Measurements from ENCODE around the gene EMILIN2. TPM values are rescaled to one million over a fixed set of nuclear protein-coding genes. Genes with fewer than 3 reads are reported as not detected.

Gene EMILIN2
- total RNA-seq, 2 experiments from 2014 or later: 17.3 to 19.4 TPM

DNA sequence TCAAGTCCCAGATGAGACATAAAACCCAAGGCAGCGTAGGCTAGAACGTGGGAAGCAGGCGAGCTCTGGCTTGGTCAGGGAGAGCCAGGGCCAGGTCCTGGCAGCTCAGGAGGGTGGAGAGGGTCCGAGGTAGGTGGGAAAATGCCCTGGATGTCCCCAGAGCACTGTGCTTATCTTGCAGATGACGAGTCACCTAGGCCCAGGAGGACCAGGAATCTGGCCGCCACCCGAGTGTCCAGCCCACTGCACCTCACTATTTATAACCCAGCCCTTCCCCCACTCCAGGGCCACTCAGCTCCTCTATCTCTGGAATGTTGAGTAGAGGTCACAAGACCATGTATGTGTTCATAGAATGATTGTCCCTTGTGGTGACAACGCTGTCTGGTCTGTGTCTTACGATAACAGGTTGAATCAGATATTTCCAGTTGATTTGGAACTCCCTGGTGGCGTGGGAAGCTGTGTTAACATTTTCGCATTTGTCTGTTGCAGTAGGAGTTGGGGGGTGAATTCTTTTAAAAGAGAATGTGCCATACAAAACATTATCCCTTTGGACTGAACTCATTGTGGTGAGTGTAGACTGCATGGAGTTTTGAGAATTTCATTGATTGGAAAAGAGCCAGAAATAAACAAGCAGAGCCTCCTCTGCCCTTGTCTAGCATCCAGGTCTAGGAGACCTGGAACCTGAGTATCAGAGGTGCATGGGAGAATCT is 47.5 kb downstream of the EMILIN2 start:
- CTCF ChIA-PET: no interaction called here
- POLR2A ChIA-PET: interaction anchor here (0.5 to 1.4 kb wide), 3 partner anchors 11 to 554 kb away, joined by 3 to 5 read pairs (median 3); no protein-coding TSS in a partner anchor
- H3K9me3 Mint-ChIP-seq: peaks cover 6% of the 10 kb centered on the region
- H3K4me3 Mint-ChIP-seq: no peak overlapping the region
- no peaks in the 10 kb centered on the region for H3K27me3 Mint-ChIP-seq
- DNase-seq (no peak), ATAC-seq (no peak)
- intact Hi-C loops (cut with micrococcal nuclease): loop anchor here (5.0 kb wide), 1 partner anchor 47 kb away; the partner anchor contains the start of gene EMILIN2
- TF ChIP-seq, protein P1, sequence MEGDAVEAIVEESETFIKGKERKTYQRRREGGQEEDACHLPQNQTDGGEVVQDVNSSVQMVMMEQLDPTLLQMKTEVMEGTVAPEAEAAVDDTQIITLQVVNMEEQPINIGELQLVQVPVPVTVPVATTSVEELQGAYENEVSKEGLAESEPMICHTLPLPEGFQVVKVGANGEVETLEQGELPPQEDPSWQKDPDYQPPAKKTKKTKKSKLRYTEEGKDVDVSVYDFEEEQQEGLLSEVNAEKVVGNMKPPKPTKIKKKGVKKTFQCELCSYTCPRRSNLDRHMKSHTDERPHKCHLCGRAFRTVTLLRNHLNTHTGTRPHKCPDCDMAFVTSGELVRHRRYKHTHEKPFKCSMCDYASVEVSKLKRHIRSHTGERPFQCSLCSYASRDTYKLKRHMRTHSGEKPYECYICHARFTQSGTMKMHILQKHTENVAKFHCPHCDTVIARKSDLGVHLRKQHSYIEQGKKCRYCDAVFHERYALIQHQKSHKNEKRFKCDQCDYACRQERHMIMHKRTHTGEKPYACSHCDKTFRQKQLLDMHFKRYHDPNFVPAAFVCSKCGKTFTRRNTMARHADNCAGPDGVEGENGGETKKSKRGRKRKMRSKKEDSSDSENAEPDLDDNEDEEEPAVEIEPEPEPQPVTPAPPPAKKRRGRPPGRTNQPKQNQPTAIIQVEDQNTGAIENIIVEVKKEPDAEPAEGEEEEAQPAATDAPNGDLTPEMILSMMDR (IDR thresholded peaks at IDR 0.05): no peak
- peaks cover 5% of the 10 kb centered on the region for H3K36me3 Mint-ChIP-seq (ENCODE audit: low read depth)
- H3K27ac Mint-ChIP-seq: no peak overlapping the region
- peaks cover 36% of the 10 kb centered on the region for H3K4me1 Mint-ChIP-seq (ENCODE audit: low read depth)

DNA sequence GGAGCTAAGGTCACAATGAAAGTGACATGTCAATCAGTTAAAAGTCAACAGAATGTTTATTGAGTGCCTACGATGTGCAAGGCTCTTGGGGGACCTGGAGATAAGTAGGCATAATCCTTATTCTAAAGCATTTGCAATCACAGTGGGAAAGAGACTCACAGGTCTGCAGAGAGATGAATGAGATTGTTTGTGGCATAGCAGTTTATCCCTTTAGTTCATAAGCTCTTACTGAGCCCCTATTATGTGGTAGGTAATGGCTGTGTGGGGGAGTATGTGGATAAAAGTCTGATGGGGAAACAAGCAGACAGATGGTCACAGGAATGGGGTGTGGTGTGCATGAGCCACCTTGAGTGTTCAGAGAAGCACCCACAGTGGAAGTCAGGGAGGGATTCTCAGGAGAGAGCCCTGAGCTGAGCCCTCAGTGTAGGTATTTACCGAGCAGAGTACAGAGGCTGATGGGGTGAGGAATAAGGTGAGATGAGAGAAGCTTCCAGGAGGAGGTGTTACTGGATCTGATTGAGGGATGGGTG is 48.1 kb downstream of the EMILIN2 start:
- intact Hi-C loops (cut with micrococcal nuclease): loop anchor here (5.0 kb wide), 1 partner anchor 48 kb away; the partner anchor contains the start of gene EMILIN2
- H3K27ac Mint-ChIP-seq: no peak overlapping the region
- DNase-seq: no peak
- H3K4me1 Mint-ChIP-seq (ENCODE audit: low read depth): peaks cover 32% of the 10 kb centered on the region
- H3K4me3 Mint-ChIP-seq: no peak overlapping the region
- ChIA-PET CTCF (no interaction called here), POLR2A (interaction anchor here (0.5 to 1.4 kb wide), 2 partner anchors 12 to 555 kb away, joined by 3 to 5 read pairs; no protein-coding TSS in a partner anchor)
- TF ChIP-seq, protein P1 (IDR thresholded peaks at IDR 0.05): no peak
- H3K9me3 Mint-ChIP-seq: peaks cover 6% of the 10 kb centered on the region
- no peak for ATAC-seq
- H3K36me3 Mint-ChIP-seq (ENCODE audit: low read depth): peaks cover 5% of the 10 kb centered on the region
- H3K27me3 Mint-ChIP-seq: no peaks in the 10 kb centered on the region

DNA sequence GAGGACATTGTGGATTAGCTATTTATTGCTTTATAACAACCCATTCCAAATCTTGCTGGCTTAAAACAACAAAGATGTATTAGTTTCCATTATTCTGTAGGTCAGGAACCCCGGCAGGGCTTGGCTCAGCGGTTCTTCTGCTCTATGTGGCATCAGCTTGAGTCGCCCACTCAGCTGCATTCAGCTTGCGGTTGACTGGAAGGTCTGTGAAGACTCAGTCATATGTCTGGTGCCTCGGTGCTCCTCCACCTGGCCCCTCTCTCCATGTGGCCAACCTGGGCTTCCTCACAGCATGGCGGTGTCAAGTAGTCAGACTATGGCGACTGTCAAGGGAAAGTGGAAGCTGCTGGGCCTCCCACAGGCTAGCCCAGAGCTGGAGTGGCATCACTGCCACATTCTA is 48.6 kb downstream of the EMILIN2 start:
- ChIA-PET CTCF (no interaction called here), POLR2A (interaction anchor here (1.4 kb wide), 1 partner anchor 12 kb away, joined by 5 read pairs; no protein-coding TSS in a partner anchor)
- Mint-ChIP-seq H3K4me3 (no peak overlapping the region), H3K9me3 (peaks cover 6% of the 10 kb centered on the region), H3K36me3 (ENCODE audit: low read depth) (peaks cover 5% of the 10 kb centered on the region), H3K27ac (no peak overlapping the region), H3K4me1 (ENCODE audit: low read depth) (peaks cover 27% of the 10 kb centered on the region), H3K27me3 (no peaks in the 10 kb centered on the region)
- TF ChIP-seq, protein P1 (IDR thresholded peaks at IDR 0.05): no peak
- DNase-seq (no peak), ATAC-seq (no peak)
- intact Hi-C loops (cut with micrococcal nuclease): no loop called here

DNA sequence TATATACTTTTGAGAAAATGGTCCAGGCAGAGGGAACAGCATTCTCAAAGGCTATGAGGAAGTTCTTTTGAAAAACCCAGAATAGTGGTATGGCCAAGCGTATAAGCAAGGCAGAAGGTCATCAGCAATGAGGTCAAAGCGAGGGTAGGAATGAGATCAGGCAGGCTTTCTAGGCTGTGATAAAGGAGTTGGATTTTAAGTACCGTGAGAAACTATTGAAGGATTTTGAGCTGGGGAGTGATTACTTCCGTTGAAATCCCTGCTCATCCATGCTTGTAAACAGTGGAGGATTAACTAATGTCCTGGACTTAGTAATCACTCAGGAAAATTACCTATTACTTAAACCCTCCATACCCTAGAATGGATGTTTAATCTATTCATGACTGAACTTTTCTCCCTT is 50.2 kb downstream of the EMILIN2 start:
- Mint-ChIP-seq H3K27me3 (no peaks in the 10 kb centered on the region), H3K4me1 (ENCODE audit: low read depth) (peaks cover 11% of the 10 kb centered on the region), H3K27ac (no peak overlapping the region), H3K4me3 (no peak overlapping the region), H3K36me3 (ENCODE audit: low read depth) (no peaks in the 10 kb centered on the region), H3K9me3 (no peaks in the 10 kb centered on the region)
- TF ChIP-seq, protein P1 (IDR thresholded peaks at IDR 0.05): no peak
- CTCF ChIA-PET: no interaction called here
- ATAC-seq: no peak
- POLR2A ChIA-PET: interaction anchor here (0.6 kb wide), 1 partner anchor 493 kb away, joined by 3 read pairs; no protein-coding TSS in a partner anchor
- no peak for DNase-seq
- intact Hi-C loops (cut with micrococcal nuclease): no loop called here
